Thymus (tissue), 11 donors: ENCODE results near the gene SLCO3A1. TPM values are rescaled to one million over a fixed set of nuclear protein-coding genes. Genes with fewer than 3 reads are reported as not detected.

Experiments
- DNase-seq, 9 donors: peaks; one replicate each; pipeline ENCODE4 v3.0.0-alpha.2; 2013; ENCODE audit warnings: low spot score in 9 of 9, low read depth in 6 of 9, missing footprints in 1 of 9
- H3K27ac ChIP-seq, 2 donors: one replicate each; pipeline ENCODE4 v1.5.1; 2013; ENCODE audit warnings: control low read depth in 1 of 2, low read depth in 1 of 2, low read length in 1 of 2, mild to moderate bottlenecking in 1 of 2, moderate library complexity in 1 of 2
- H3K27me3 ChIP-seq, 2 donors: one replicate each; pipeline ENCODE4 v1.5.1; 2013; ENCODE audit warnings: low read length in 1 of 2; ENCODE audit not compliant: control insufficient read depth in 2 of 2, insufficient read depth in 1 of 2
- H3K36me3 ChIP-seq, 2 donors: one replicate each; pipeline ENCODE4 v1.5.1; 2013; ENCODE audit warnings: low read length in 1 of 2, mild to moderate bottlenecking in 1 of 2, moderate library complexity in 1 of 2; ENCODE audit not compliant: control insufficient read depth in 2 of 2, insufficient read depth in 2 of 2
- H3K4me1 ChIP-seq, 2 donors: one replicate each; pipeline ENCODE4 v1.5.1; 2013; ENCODE audit warnings: low read length in 2 of 2; ENCODE audit not compliant: control insufficient read depth in 2 of 2, insufficient read depth in 2 of 2
- H3K4me3 ChIP-seq, 2 donors: one replicate each; pipeline ENCODE4 v1.5.1; 2013; ENCODE audit warnings: low read length in 2 of 2, control low read depth in 1 of 2, mild to moderate bottlenecking in 1 of 2
- H3K9me3 ChIP-seq, 2 donors: one replicate each; pipeline ENCODE4 v1.5.1; 2013; ENCODE audit warnings: low read length in 1 of 2, mild to moderate bottlenecking in 1 of 2; ENCODE audit not compliant: control insufficient read depth in 2 of 2, insufficient read depth in 1 of 2
- WGBS: extraction: QIAGEN DNeasy Blood & Tissue Kit; methylation state at CpG from one replicate; pipeline ENCODE4 v1.1.7; 2013; 5-methylcytosine and 5-hydroxymethylcytosine counted together
- polyA plus RNA-seq: library from polyadenylated mRNA; stranded (reverse); fragments of 200-250 nt; gene quantifications from one replicate; pipeline ENCODE4 v1.2.3, GENCODE V29; 2013
- total RNA-seq: library from RNA; stranded (reverse); fragments of 120-200 nt; gene quantifications from one replicate; pipeline ENCODE4 v1.2.4, GENCODE V29; 2013
- donor health status: healthy.

Gene SLCO3A1
- total and polyA plus RNA-seq, 2 donors = 1.6 to 7.9 TPM

DNA sequence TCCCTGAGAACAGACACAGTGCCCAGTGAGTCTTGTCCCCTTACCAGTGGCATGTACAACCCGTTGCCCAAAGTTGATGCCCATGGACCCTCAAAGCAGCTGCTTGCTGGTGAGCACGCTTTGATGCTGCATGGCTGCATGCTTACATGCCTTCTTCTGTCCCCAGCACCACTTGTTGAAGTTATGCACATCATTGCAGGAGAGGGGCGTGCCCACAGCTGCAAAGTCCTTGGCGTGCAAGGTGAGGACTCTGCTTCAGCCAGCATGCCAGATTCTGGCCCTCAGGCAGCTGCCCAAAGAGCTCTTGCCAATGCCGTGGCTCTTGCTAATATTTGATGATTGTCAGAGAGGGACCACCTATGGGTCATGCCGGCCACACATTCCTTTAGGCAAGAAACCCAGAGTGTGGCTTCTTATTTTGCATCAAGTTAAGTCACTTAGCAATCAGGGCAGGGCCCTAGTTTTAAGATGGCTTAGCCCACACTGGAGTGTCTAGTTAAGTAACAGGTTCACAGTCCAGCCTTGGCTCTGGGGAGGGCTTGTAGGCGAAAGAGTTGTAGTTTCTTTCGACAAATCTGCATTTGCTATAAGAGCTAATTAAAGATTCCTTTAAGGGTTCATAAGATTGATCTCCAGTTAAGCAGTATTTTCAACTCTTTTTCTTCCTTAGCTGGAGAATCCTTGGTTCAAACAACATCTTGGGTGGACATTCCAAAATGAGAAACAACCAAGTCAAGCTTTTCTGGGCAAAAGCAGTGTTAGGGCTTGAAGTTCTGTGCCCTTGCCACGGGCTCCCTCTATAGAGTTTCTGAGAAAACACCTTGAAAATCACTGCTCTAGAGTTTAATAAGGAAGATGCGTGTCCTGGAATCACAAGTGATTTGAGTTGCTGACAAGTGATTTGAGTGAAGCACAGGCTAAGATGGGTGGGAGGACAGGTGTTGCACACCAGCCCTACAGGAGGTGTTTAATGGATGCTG is 128.6 kb downstream of the SLCO3A1 start:
- no peaks in the 10 kb centered on the region for H3K27me3 ChIP-seq
- H3K9me3 ChIP-seq = no peaks in the 10 kb centered on the region
- H3K4me1 ChIP-seq = no peaks in the 10 kb centered on the region
- no peak overlapping the region for H3K27ac ChIP-seq
- H3K36me3 ChIP-seq = no peaks in the 10 kb centered on the region
- H3K4me3 ChIP-seq = no peak overlapping the region
- no peak for DNase-seq
- whole genome bisulfite sequencing = 93% methylated on average over 10 of the region's 10 CpGs

DNA sequence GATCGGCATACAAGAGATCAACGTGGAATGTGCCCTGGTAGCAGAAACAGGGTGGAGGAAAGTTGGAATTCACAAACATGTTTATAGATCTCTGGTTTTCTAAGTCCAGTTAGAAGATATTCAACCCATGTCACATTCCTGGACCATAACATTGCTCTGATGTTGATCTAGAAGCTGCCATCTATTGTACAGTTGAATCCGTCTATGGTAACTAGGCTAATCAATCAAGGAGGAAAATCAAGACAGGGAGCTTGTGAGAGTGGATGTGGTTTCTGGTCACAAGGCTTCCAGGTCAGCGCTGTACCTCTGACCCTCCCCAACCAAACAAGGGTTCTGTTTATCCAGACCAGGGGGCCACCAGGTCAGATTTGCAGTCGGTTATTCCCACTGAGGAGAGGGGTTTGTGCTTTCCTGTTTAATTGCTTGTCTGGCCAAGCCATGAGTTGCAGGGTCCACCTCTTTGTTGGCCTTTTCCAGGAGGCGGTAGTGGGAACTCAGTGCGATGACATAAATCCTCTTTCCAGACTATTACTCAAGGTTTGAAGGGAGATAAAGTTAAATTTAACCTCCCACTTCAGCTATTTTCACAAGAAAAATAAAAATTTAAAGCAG is 130.3 kb downstream of the SLCO3A1 start:
- H3K27ac ChIP-seq = no peak overlapping the region
- DNase-seq = no peak
- H3K27me3 ChIP-seq = no peaks in the 10 kb centered on the region
- no peaks in the 10 kb centered on the region for H3K4me1 ChIP-seq
- no peaks in the 10 kb centered on the region for H3K9me3 ChIP-seq
- no peaks in the 10 kb centered on the region for H3K36me3 ChIP-seq
- WGBS = 95% methylated on average over 7 of the region's 7 CpGs
- H3K4me3 ChIP-seq = no peak overlapping the region

DNA sequence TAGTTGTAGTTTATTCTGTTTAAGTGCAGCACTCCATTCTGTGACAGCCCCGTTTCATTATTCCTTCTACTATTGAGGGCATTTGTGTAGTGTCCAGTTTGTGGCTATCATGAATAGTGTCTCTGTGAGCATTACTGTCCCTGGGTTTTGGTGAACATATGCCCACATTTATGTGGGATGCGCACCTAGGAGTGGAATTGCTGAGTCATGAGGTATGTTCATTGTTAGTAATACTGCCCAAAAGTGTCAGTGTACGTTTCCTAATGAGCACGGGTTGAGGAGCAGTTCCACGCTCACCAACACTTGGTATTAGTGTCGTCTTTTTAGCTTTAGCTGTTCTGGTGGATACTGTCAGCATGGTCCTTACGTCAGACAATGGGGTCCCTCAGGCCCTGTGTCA is 131.8 kb downstream of the SLCO3A1 start:
- Histone ChIP-seq H3K4me1 (no peaks in the 10 kb centered on the region), H3K36me3 (no peaks in the 10 kb centered on the region), H3K9me3 (no peaks in the 10 kb centered on the region), H3K27me3 (no peaks in the 10 kb centered on the region), H3K4me3 (no peak overlapping the region), H3K27ac (no peak overlapping the region)
- WGBS = 94% methylated on average over 7 of the region's 7 CpGs
- no peak for DNase-seq

DNA sequence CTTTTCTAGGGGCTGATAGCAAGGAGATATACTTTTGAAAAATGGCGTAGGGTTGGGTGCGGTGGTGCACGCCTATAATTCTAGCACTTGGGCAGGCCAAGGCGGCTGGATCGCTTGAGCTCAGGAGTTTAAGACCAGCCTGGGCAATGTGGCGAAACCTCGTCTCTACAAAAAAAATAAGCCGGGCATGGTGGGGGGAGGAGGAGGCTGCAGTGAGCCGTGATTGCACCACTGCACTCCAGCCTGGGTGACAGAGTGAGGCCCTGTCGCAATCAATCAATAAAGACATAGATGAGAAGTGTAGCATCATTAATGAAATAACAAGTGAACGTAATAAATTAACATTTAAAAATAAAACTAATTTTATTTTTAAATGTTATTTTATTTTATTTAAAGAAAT is 134.6 kb downstream of the SLCO3A1 start:
- no peak overlapping the region for H3K4me3 ChIP-seq
- H3K9me3 ChIP-seq = no peaks in the 10 kb centered on the region
- no peak for DNase-seq
- no peaks in the 10 kb centered on the region for H3K36me3 ChIP-seq
- H3K27ac ChIP-seq = no peak overlapping the region
- H3K4me1 ChIP-seq = no peaks in the 10 kb centered on the region
- no peaks in the 10 kb centered on the region for H3K27me3 ChIP-seq
- 96% methylated on average over 11 of the region's 11 CpGs for WGBS

DNA sequence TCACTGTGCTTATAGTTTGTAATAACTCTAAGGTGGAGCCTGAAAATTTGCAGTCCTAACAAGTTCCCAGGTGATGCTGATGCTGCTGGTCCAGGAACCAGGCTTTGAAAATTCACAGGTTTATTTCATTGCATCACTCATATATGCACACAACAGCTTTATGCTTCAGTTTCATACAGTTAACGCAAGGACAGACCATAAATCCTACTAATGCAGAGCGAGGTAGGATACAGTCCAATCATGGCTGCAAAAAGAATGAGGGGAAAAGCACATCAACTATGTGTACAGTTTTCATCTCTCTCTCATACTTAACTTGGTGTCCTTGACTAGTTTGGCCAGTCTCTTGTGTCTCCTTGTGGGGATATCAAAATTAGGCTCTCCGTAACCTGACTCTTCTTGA is 135.1 kb downstream of the SLCO3A1 start:
- no peaks in the 10 kb centered on the region for H3K36me3 ChIP-seq
- no peak for DNase-seq
- no peaks in the 10 kb centered on the region for H3K27me3 ChIP-seq
- H3K27ac ChIP-seq = no peak overlapping the region
- WGBS = 100% methylated on average over 3 of the region's 3 CpGs
- H3K4me3 ChIP-seq = no peak overlapping the region
- no peaks in the 10 kb centered on the region for H3K9me3 ChIP-seq
- H3K4me1 ChIP-seq = peaks cover 0 to 2% of the 10 kb centered on the region in 2 donors

DNA sequence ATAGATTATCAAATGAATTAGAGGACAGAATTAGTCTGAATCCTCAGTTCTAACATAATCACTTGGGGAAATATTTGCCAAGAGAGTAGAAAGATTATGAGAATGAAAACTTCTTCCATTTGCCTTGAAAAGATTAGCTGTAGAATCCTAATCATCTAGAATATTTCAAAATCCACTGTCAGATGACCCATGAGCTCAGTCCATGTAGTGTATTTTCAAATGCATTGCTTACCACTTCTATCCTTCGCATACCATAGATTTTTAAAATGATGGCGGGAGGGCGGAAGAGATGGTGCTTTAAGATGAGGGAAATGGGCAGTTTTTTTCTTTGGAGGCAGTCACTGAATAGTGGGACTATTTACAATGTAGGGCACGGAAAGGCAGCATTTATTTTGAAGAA is 136.3 kb downstream of the SLCO3A1 start:
- no peak for DNase-seq
- H3K27ac ChIP-seq = no peak overlapping the region
- H3K9me3 ChIP-seq = no peaks in the 10 kb centered on the region
- no peak overlapping the region for H3K4me3 ChIP-seq
- H3K4me1 ChIP-seq = peaks cover 0 to 3% of the 10 kb centered on the region in 2 donors
- H3K36me3 ChIP-seq = no peaks in the 10 kb centered on the region
- WGBS = 97% methylated on average over 4 of the region's 4 CpGs
- no peaks in the 10 kb centered on the region for H3K27me3 ChIP-seq

DNA sequence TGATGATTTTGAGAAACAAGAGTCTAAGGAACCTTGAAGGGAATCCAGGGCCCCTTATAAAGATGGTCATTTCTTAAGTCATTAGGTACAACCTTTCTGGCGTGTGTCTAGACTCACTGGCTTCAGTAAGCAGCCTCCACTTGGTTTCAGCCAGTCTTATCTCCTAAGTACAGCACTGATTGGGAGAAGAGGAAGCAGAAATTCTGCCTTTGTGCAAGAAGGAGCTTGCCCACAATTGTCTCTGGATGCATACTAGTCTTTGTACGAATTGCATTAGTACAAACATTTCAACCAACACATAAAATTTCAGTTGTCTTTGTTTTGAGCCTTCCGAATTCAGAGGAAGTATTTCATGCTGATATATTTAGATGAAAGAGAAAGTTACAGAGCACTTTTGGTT is 139.4 kb downstream of the SLCO3A1 start:
- Histone ChIP-seq H3K27ac (no peak overlapping the region), H3K9me3 (no peaks in the 10 kb centered on the region), H3K27me3 (no peaks in the 10 kb centered on the region), H3K36me3 (no peaks in the 10 kb centered on the region), H3K4me3 (no peak overlapping the region), H3K4me1 (peaks cover 0 to 3% of the 10 kb centered on the region in 2 donors)
- 21% methylated on average over 3 of the region's 3 CpGs for WGBS
- DNase-seq = peak in 1 of 9 donors; percentile 15

DNA sequence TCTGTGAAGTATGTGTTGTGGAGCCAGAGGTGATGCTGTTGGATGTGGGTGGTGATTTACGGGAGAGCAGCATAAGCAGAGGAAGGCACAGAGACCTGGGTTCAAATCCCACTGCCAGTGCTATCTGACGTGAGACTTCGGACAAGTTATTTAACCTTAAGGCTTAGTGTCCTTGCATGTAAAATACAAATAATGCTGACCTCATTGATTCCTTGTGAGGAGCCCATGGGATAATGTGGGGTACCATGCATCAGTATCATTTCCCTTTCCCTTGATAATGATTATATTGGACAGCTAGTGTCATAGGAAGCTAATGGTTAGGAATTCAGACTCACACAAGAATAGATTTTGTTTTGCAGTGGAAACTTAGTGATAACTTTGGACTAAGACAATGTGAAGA is 141.6 kb downstream of the SLCO3A1 start:
- no peak for DNase-seq
- 98% methylated on average over 3 of the region's 3 CpGs for WGBS
- Histone ChIP-seq H3K27ac (no peak overlapping the region), H3K36me3 (no peaks in the 10 kb centered on the region), H3K27me3 (no peaks in the 10 kb centered on the region), H3K4me3 (no peak overlapping the region), H3K4me1 (peaks cover 0 to 3% of the 10 kb centered on the region in 2 donors), H3K9me3 (no peaks in the 10 kb centered on the region)

DNA sequence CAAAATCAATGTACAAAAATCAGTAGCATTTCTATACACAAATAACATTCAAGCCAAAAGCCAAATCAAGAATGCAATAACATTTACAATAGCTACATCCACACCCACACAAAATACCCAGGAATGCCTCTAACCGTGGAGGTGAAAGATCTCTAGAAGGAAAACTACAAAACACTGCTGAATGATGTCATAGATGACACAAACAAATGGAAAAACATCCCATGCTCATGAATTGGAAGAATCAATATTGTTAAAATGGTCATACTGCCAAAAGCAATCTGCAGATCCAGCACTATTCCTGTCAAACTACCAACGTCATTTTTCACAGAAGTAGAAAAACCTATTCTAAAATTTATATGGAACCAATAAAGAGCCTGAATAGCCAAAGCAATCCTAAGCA is 143.7 kb downstream of the SLCO3A1 start:
- no peak for DNase-seq
- Histone ChIP-seq H3K36me3 (no peaks in the 10 kb centered on the region), H3K4me3 (no peak overlapping the region), H3K4me1 (peaks cover 0 to 3% of the 10 kb centered on the region in 2 donors), H3K27me3 (no peaks in the 10 kb centered on the region), H3K27ac (no peak overlapping the region), H3K9me3 (no peaks in the 10 kb centered on the region)
- WGBS = 93% methylated on average over 2 of the region's 2 CpGs
